GM21737 (cell line): ENCODE measurements around the gene CS.
A peak's percentile ranks its signal among the peaks of the same experiment; 100 is the strongest.
"Not testable (repeated sequence)": the region's sequence is repeated elsewhere in the genome, so short reads cannot be mapped to it uniquely, and the experiment has no call there.

Experiments
- ATAC-seq: cut with Tn5 transposase; IDR thresholded peaks from one replicate; pipeline ENCODE4 v1.9.1; 2021; ENCODE audit warnings: mild to moderate bottlenecking, moderate library complexity; ENCODE audit not compliant: unreplicated experiment

Gene CS

GRCh38 chr12:56299853-56300643, at the start of gene CS:
Gene CS (minus strand): TSS chr12:56300330. CDS start chr12:56300201, 129 bp downstream.
- peak; percentile 90 for ATAC-seq

GRCh38 chr12:56348776-56349175, 48.6 kb upstream of the CS start:
- ATAC-seq: no peak

- ATAC-seq: not testable (repeated sequence)
Observed at GRCh38 chr12:56347255-56347654, 47.1 kb upstream of the CS start.

GRCh38 chr12:56346675-56347074, 46.5 kb upstream of the CS start:
- ATAC-seq: no peak

- not testable (repeated sequence) for ATAC-seq
Observed at GRCh38 chr12:56342290-56342689, 42.2 kb upstream of the CS start.

- ATAC-seq: no peak
Observed at GRCh38 chr12:56341616-56342015, 41.5 kb upstream of the CS start.

- ATAC-seq: no peak
Observed at GRCh38 chr12:56339158-56339422, 39.0 kb upstream of the CS start.

- ATAC-seq: peak; percentile 37
Observed at GRCh38 chr12:56338308-56339157, 38.4 kb upstream of the CS start, which contains the start of gene IL23A. Gene IL23A (plus strand): TSS chr12:56338884. CDS start chr12:56339045, 161 bp downstream.

- ATAC-seq: no peak
Observed at GRCh38 chr12:56337753-56338251, 37.7 kb upstream of the CS start.

GRCh38 chr12:56336361-56337167, 36.4 kb upstream of the CS start:
- no peak for ATAC-seq

- ATAC-seq: not testable (repeated sequence)
Observed at GRCh38 chr12:56335527-56335926, 35.4 kb upstream of the CS start.

- ATAC-seq: no peak
Observed at GRCh38 chr12:56334490-56334793, 34.3 kb upstream of the CS start.

GRCh38 chr12:56333679-56334489, 33.8 kb upstream of the CS start, which contains the start of gene PAN2:
Gene PAN2 (minus strand): TSS chr12:56334000. CDS start chr12:56333094, 906 bp downstream.
- ATAC-seq: peak; percentile 91

- ATAC-seq: no peak
Observed at GRCh38 chr12:56333197-56333678, 33.1 kb upstream of the CS start.

- ATAC-seq: no peak
Observed at GRCh38 chr12:56332512-56333196, 32.5 kb upstream of the CS start.

- ATAC-seq: no peak
Observed at GRCh38 chr12:56330936-56331490, 30.9 kb upstream of the CS start.

GRCh38 chr12:56326533-56326932, 26.4 kb upstream of the CS start:
- ATAC-seq: no peak

GRCh38 chr12:56326126-56326525, 26.0 kb upstream of the CS start:
- ATAC-seq: no peak

GRCh38 chr12:56324206-56324605, 24.1 kb upstream of the CS start:
- ATAC-seq: no peak
